Subcutaneous adipose tissue (tissue), 4 donors: ENCODE results near the gene CFTR. TPM values are rescaled to one million over a fixed set of nuclear protein-coding genes. Genes with fewer than 3 reads are reported as not detected.

ENCODE experiments used
- total RNA-seq, 4 donors: library from RNA; depleted of rRNA; stranded (reverse); fragments of >200 nt; gene quantifications; one replicate each; pipeline ENCODE4 v1.1.0, GENCODE V29; 2016
- TF ChIP-seq, protein P1 (sequence below): fragments of 450-650 bp; IDR thresholded peaks from one replicate; pipeline ENCODE4 v1.5.1; 2016; ENCODE audit warnings: low read depth, mild to moderate bottlenecking, control low read depth, antibody characterized with exemption, moderate library complexity

CFTR gene
- total RNA-seq, 4 donors from 2014 or later: 2.6 TPM; not detected in 3

DNA sequence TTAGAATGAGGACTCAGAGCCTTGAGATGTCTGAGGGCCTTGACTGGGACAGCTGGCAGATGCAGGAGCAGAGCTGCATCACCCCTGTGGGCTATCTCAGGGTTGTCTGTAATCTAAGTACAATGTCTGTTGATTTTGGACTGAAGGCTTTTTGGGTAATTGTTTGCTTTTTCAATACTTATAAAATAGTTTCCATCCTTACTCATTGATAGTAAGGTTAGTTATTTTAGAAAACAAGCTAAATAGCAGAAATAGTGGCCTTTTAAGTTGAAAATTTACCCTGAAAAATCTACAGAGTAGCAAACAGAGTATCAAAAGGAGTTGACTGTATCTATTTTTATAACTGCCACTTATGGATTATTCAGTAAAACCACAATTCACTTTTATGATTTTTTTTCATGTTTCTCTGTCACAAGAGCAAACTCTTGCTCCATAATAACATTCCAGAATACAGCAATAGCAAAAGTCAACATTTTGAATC lies 179.7 kb downstream of the CFTR start:
- TF ChIP-seq, protein P1, sequence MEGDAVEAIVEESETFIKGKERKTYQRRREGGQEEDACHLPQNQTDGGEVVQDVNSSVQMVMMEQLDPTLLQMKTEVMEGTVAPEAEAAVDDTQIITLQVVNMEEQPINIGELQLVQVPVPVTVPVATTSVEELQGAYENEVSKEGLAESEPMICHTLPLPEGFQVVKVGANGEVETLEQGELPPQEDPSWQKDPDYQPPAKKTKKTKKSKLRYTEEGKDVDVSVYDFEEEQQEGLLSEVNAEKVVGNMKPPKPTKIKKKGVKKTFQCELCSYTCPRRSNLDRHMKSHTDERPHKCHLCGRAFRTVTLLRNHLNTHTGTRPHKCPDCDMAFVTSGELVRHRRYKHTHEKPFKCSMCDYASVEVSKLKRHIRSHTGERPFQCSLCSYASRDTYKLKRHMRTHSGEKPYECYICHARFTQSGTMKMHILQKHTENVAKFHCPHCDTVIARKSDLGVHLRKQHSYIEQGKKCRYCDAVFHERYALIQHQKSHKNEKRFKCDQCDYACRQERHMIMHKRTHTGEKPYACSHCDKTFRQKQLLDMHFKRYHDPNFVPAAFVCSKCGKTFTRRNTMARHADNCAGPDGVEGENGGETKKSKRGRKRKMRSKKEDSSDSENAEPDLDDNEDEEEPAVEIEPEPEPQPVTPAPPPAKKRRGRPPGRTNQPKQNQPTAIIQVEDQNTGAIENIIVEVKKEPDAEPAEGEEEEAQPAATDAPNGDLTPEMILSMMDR: no peak

DNA sequence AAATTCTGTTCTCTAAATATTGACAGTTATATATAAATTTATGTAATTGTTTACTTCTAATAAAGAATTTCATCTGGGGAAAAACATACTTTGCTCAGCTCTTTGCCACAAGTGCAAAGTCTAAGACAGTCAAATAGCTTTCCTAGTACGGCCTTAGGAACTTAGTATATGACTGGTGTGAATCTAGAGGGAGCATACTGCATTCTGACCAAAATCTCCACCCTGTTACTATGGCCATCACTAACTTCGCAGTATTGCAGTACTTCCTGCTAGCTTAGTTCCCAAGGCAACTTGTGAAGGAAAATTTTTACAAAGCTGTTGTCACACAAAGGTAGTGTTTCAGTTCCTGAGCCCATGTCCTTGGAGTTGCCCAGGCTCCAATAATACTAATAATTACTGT lies 181.5 kb downstream of the CFTR start:
- TF ChIP-seq, protein P1: no peak

DNA sequence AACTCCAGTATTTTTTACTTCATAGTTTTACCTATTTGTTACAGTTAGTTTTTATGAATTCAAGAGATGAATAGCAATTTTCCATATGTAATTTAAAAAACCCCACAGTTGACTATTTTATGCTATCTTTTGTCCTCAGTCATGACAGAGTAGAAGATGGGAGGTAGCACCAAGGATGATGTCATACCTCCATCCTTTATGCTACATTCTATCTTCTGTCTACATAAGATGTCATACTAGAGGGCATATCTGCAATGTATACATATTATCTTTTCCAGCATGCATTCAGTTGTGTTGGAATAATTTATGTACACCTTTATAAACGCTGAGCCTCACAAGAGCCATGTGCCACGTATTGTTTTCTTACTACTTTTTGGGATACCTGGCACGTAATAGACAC lies 184.2 kb downstream of the CFTR start:
- TF ChIP-seq, protein P1: no peak

DNA sequence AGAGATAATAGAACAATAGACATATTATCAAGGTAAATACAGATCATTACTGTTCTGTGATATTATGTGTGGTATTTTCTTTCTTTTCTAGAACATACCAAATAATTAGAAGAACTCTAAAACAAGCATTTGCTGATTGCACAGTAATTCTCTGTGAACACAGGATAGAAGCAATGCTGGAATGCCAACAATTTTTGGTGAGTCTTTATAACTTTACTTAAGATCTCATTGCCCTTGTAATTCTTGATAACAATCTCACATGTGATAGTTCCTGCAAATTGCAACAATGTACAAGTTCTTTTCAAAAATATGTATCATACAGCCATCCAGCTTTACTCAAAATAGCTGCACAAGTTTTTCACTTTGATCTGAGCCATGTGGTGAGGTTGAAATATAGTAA lies 185.5 kb downstream of the CFTR start:
- TF ChIP-seq, protein P1: no peak

DNA sequence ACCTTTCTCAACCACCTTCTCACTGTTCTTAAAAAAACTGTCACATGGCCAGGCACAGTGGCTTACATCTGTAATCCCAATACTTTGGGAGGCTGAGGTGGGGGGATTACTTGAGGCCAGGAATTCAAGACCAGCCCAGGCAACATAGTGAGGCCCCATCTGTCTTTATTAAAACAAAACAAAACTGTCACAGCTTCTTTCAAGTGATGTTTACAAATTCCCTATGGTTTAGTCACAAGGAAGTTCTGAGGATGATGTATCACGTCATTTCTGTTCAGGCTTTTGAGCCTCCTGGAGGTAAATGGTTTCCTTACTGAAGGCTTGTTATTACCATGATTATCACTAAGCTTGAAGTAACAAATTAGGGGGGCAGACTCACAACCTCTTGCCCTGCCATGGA lies 186.2 kb downstream of the CFTR start:
- TF ChIP-seq, protein P1: no peak

DNA sequence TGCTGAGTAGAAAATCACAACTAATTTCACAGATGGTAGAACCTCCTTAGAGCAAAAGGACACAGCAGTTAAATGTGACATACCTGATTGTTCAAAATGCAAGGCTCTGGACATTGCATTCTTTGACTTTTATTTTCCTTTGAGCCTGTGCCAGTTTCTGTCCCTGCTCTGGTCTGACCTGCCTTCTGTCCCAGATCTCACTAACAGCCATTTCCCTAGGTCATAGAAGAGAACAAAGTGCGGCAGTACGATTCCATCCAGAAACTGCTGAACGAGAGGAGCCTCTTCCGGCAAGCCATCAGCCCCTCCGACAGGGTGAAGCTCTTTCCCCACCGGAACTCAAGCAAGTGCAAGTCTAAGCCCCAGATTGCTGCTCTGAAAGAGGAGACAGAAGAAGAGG lies 186.9 kb downstream of the CFTR start:
- TF ChIP-seq, protein P1: no peak

DNA sequence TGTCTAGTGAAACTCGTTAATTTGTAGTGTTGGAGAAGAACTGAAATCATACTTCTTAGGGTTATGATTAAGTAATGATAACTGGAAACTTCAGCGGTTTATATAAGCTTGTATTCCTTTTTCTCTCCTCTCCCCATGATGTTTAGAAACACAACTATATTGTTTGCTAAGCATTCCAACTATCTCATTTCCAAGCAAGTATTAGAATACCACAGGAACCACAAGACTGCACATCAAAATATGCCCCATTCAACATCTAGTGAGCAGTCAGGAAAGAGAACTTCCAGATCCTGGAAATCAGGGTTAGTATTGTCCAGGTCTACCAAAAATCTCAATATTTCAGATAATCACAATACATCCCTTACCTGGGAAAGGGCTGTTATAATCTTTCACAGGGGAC lies 187.6 kb downstream of the CFTR start:
- TF ChIP-seq, protein P1: no peak
